ENCODE measurements around the gene SAMD11. TPM values are rescaled to one million over a fixed set of nuclear protein-coding genes. Genes with fewer than 3 reads are reported as not detected.

Gene SAMD11
- total RNA-seq, 1 donor from 2014 or later = 11.1 TPM

DNA sequence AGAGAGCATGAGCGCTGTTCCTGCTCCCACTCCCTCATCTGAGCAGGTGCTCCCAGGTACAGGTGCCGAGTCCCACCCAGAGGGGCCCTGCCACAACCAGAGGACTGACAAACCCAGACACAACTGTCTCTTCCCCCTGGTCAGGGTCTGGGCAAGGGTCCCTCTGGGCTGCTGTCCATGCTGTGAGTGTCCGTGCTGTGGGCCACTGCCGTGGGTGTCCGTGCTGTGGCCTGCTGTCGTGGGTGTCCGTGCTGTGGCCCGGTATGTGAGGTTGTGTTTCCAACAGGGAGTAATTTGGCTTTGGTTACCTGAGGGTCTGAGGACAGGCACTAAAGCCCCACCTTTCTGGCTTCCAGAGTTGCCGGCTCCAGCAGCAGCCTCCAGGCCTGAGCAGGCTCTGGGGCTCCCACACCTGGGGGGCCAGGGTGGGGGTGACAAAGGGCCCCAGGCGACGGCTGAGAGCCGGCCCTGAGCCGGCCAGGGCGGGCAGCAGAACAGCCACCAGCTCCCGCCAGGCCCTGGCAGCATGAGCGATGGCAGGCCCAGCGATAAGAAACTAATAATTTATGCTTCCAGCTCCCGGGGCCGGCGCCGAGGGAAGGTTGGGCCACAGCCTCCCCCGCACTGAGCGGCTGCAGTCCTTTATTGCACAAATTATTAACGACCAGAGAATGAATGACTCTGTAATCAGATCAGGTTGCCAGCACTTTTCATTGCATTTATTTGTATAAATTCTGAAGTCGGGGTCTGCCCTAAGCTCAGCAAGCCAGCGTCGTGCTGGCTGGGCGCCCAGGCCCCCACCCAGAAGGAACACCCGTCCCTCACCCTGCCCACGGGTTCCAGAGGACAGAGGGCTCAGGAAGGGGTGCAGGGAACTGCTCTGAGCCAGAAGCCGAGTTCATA lies 7.3 kb upstream of the SAMD11 start:
- DNase-seq (ENCODE audit: low spot score) = peak; percentile 54

- DNase-seq (ENCODE audit: low spot score) = no peak
Measured at GRCh38 chr1:917076-917459, 6.7 kb upstream of the SAMD11 start.

GRCh38 chr1:917466-918091 lies 6.1 kb upstream of the SAMD11 start:
- DNase-seq (ENCODE audit: low spot score) = no peak

DNA sequence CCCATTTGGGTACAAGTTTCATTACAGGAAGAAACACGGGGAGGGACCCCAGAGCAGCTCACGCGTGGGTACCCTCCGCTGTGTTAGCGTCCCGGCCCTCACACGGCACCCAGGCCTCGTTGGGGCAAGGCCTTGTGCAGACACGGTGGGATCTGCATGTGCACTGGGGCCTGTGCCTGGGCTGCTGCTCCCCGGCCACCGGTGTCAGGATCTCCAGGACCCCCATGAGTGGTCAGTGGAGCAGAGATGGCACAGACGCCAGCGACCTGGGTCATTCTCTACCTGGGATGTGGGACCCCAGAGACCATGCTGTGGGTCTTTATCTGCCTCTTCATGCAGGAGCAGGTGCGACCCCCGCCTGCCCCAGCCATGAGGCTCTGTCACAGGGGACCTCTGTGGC lies 5.4 kb upstream of the SAMD11 start:
- DNase-seq (ENCODE audit: low spot score) = no peak

DNA sequence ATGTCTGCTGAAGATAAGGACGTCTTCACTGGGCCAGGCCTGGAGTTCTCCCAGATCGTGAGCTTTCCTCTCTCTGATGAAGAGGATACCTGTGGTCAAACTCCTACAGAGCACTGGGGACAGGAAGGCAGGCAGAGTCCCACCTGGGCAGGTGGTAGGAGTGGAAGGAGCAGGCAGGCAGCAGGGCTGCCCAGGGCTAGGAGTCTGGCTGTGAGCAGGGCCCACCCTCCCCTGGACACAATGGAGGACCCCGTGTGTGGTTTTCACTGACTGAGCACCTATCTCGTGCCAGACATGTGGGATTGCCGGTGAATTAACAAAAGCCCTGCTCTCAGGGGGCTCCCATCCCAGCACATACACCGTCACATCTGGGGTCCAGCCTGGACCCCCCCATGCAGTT lies 4.9 kb upstream of the SAMD11 start:
- no peak for DNase-seq (ENCODE audit: low spot score)

DNA sequence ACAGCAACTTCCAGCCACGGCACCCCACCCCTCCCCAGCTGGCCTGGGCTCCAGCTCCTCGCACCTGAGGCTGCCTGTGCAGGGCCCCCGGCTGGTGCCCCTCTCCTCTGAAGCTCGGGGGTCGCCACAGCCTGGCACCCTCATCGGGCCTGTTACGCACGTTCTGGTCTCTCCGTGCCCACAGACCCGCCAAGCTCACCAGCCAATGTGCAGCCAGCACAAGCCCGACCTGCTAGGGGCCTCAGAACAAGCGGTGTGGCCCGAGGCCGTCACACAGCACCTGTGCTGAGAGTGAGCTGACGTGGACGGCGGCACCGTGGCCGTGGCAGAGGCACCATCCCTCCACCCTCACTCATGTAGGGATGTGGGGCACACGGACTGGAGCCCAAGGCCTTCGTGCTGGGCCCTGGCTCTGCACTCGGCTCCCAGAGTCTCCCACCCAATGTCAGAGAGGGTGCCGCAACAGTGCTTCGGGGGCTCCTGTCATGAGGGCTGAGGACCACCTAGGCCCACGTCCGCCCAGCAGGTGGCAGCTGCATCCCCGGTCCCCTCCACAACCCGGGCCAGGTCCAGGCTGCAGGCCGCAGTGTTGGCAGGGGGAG lies 4.4 kb upstream of the SAMD11 start:
- DNase-seq (ENCODE audit: low spot score) = no peak

GRCh38 chr1:920010-920409 lies 3.7 kb upstream of the SAMD11 start:
- no peak for DNase-seq (ENCODE audit: low spot score)

- DNase-seq (ENCODE audit: low spot score) = no peak
Measured at GRCh38 chr1:920521-920920, 3.2 kb upstream of the SAMD11 start.

GRCh38 chr1:921011-921837 lies 2.5 kb upstream of the SAMD11 start:
- peak; percentile 86 for DNase-seq (ENCODE audit: low spot score)

DNA sequence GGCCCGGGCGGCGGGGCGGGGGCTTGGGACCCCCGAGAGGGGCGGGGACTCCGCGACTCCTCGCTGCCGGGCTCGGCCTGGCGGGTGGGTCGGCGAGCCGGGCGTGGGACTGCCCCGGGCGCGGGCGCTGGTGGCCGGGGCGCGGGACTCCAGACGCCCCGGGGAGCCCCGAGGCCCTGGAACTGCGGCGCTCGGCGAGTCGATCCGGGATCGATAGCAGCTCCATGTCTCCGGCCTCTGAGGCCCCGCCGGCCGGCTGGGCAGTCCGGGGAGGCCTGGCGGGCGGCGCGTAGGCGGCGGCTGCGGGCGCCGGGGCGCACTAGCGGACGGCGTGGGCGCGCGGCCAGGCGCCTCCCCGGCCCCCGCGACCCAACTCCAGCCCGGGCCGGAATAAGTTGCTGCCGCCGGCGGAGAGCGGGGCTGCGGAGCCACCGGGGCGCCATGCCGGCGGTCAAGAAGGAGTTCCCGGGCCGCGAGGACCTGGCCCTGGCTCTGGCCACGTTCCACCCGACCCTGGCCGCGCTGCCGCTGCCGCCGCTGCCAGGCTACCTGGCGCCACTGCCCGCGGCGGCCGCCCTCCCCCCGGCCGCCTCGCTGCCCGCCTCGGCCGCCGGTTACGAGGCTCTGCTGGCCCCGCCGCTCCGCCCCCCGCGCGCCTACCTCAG lies 400 bp downstream of the SAMD11 start:
- DNase-seq (ENCODE audit: low spot score) = no peak

- DNase-seq (ENCODE audit: low spot score) = no peak
Measured at GRCh38 chr1:924656-925560, 1.2 kb downstream of the SAMD11 start.

GRCh38 chr1:925561-926421 lies 2.1 kb downstream of the SAMD11 start:
- peak; percentile 69 for DNase-seq (ENCODE audit: low spot score)

DNA sequence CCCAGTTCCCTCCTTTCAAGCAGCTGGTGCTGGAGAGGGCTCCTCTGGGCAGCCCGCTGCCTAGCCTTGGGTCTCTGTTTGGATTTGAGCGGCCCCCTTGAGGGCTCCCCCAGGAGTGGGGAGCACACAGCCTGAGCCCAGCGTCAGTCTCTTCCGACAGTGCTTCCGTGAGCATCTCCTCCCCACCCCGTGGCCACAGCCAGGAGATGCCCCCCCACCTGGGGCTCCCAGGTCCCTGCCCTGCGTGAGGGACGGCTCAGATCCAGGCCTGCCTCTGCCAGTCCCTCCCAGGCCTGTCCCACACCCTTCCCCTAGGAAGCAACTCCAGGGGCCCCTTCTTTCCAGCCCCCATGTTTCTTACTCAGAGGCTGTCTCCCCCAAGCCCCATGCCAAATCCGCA lies 3.5 kb downstream of the SAMD11 start:
- DNase-seq (ENCODE audit: low spot score) = no peak

- DNase-seq (ENCODE audit: low spot score) = peak; percentile 56
Measured at GRCh38 chr1:927748-928147, 4.0 kb downstream of the SAMD11 start.

DNA sequence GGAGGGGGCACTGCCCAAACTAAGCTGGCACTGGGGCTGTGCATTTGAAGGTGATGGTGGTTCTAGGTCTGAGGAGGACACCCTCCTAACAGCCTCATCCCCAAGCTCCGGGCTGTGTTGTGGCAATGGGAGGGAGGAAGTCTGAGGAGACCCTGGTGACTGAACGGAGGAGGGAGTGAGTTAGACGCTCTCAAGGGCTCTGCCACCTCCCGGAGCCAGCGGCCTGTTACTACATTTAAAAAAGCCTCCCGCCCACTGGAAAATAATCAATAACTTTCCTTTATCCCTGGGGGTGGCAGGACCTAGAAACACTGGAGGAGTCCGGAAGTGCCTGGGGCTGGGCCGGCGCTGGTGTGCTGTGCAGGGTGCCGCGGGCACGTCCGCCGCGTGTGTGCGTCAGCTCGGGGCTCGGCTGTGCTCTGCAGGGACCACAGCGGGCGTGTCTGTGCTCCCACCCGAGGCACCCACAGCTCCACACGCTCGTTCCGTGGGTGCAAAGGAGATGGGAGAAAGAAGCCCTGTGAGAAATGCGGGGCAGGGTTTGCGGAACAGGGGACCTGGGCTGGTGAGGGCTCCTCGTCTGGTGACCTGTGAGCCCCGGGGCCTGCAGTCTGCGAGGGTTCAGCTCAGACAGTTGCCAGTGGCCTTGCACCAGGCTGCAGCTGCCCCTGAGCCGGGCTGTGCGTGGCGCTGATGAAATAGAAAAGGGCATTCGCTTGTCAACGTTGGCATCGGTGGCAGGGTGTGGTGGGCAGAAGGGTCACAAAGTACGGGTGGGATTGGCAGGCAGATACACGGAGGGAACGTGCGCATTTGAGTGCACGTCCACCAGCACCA lies 5.3 kb downstream of the SAMD11 start:
- DNase-seq (ENCODE audit: low spot score) = no peak

DNA sequence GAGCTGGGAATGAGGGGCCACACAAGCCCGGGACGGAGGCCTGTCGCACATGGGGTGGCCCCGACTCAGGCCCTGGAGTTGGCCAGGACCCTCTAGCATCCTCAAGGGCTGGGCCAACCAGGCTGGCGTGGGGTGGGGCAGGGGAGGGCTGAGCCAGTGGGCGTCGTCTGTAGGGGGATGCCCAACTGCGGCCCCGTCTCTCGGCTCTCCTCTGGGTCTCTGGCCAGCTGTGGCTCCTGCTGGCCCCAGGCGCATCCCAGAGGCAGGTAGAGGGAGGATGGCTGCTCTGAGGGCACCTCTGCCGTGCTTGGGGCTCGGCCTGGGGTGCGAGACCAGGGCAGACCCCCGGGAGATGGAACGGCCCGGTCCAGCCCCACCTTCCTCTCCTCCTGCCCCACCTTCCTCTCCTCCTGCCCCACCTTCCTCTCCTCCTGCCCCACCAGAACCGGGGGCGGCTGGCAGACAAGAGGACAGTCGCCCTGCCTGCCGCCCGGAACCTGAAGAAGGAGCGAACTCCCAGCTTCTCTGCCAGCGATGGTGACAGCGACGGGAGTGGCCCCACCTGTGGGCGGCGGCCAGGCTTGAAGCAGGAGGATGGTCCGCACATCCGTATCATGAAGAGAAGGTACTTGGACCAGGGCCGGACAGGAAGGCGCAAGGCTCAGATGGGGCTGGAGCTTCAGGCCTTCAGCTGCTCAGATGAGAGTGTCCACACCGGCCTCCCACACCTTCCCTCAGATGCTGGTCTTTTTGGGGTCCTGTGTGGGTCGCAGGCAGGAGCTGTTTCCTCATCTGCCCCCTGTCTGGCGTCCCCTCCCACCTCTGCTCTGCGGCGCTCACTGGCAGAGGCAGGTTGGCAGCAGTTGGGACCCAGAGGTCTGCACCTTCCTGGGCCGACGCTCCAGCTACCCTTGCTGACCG lies 6.2 kb downstream of the SAMD11 start:
- DNase-seq (ENCODE audit: low spot score) = no peak

DNA sequence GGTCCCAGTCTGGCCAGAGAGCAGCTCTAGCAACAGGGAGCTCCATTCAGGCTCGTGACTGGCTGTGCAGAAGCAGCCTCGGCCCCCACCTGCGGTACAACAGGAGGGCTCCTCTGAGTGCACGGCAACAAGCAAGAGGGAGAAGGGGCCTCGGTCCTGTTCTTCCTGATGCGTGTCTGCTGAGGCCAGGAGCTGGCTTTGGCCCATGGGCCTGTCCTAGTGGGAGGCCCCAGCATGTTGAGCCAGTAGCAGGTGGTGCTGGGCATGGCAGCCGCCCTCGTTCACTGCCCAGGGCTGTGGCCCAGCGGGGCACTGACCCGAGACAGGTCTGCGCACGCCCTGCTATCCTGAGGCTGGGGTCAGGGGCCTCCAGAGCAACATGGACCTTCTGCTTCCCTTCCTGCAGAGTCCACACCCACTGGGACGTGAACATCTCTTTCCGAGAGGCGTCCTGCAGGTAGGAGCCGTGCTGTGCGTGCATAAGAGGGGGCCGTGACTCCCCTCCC lies 7.0 kb downstream of the SAMD11 start:
- no peak for DNase-seq (ENCODE audit: low spot score)

Measured in umbilical cord (tissue), 2 donors.